WTC11 (cell line): Measurements from ENCODE around the gene TRIM26.

Experiments used
- ARID4B ChIP-seq: sonication (generic); formaldehyde crosslinking; IDR thresholded peaks from 2 replicates; pipeline ENCODE4 v1.8.0; 2023; ENCODE audit warnings: missing genetic modification reagents, mild to moderate bottlenecking, borderline replicate concordance
- JUN ChIP-seq: sonication (generic); formaldehyde crosslinking; IDR thresholded peaks from 2 replicates; pipeline ENCODE4 v1.8.0; 2023; ENCODE audit warnings: mild to moderate bottlenecking, missing genetic modification reagents
- MLX ChIP-seq: sonication (generic); formaldehyde crosslinking; IDR thresholded peaks from 2 replicates; pipeline ENCODE4 v1.8.1; 2023; ENCODE audit warnings: mild to moderate bottlenecking, missing genetic modification reagents, moderate library complexity
- PRRX2 ChIP-seq: fragments of 250-450 bp; sonication (Bioruptor Pico); IDR thresholded peaks from 2 replicates; pipeline ENCODE4 v1.8.0; 2021; ENCODE audit warnings: mild to moderate bottlenecking
- SP1 ChIP-seq: sonication (generic); formaldehyde crosslinking; conservative IDR thresholded peaks from 2 replicates; pipeline ENCODE4 v1.8.1; 2022; ENCODE audit warnings: missing genetic modification reagents
- ZBTB21 ChIP-seq: sonication (generic); formaldehyde crosslinking; IDR thresholded peaks from 2 replicates; pipeline ENCODE4 v1.8.1; 2023; ENCODE audit warnings: mild to moderate bottlenecking, missing genetic modification reagents, borderline replicate concordance
- ZNF121 ChIP-seq: sonication (generic); formaldehyde crosslinking; IDR thresholded peaks from 2 replicates; pipeline ENCODE4 v1.8.0; 2023; ENCODE audit warnings: missing genetic modification reagents
- ZNF138 ChIP-seq: sonication (generic); formaldehyde crosslinking; conservative IDR thresholded peaks from 2 replicates; pipeline ENCODE4 v1.8.1; 2022; ENCODE audit warnings: mild to moderate bottlenecking, moderate library complexity, missing genetic modification reagents
- ZNF317 ChIP-seq: sonication (generic); formaldehyde crosslinking; IDR thresholded peaks from 2 replicates; pipeline ENCODE4 v1.8.1; 2023; ENCODE audit warnings: low read depth, mild to moderate bottlenecking, moderate library complexity, missing genetic modification reagents, borderline replicate concordance
- TF ChIP-seq, protein P1 (sequence below): fragments of 200-600 bp; IDR thresholded peaks from 2 replicates; pipeline ENCODE4 v1.8.0; 2022; ENCODE audit warnings: antibody characterized with exemption
- TF ChIP-seq, protein P2 (sequence below): fragments of 250-450 bp; sonication (Bioruptor Pico); IDR thresholded peaks from 2 replicates; pipeline ENCODE4 v1.9.0; 2021; ENCODE audit warnings: mild to moderate bottlenecking, borderline replicate concordance

GRCh38 chr6:30136570-30137286 lies 76.5 kb downstream of the TRIM26 start:
- TF ChIP-seq ZNF121 (CRISPR knock-in tag): no peak
- TF ChIP-seq, protein P1, sequence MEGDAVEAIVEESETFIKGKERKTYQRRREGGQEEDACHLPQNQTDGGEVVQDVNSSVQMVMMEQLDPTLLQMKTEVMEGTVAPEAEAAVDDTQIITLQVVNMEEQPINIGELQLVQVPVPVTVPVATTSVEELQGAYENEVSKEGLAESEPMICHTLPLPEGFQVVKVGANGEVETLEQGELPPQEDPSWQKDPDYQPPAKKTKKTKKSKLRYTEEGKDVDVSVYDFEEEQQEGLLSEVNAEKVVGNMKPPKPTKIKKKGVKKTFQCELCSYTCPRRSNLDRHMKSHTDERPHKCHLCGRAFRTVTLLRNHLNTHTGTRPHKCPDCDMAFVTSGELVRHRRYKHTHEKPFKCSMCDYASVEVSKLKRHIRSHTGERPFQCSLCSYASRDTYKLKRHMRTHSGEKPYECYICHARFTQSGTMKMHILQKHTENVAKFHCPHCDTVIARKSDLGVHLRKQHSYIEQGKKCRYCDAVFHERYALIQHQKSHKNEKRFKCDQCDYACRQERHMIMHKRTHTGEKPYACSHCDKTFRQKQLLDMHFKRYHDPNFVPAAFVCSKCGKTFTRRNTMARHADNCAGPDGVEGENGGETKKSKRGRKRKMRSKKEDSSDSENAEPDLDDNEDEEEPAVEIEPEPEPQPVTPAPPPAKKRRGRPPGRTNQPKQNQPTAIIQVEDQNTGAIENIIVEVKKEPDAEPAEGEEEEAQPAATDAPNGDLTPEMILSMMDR: no peak
- TF ChIP-seq ARID4B (CRISPR knock-in tag): no peak
- no peak for TF ChIP-seq ZBTB21 (CRISPR knock-in tag)
- no peak for TF ChIP-seq JUN (CRISPR knock-in tag)
- TF ChIP-seq MLX (CRISPR knock-in tag): no peak
- no peak for TF ChIP-seq ZNF317
- TF ChIP-seq, protein P2, sequence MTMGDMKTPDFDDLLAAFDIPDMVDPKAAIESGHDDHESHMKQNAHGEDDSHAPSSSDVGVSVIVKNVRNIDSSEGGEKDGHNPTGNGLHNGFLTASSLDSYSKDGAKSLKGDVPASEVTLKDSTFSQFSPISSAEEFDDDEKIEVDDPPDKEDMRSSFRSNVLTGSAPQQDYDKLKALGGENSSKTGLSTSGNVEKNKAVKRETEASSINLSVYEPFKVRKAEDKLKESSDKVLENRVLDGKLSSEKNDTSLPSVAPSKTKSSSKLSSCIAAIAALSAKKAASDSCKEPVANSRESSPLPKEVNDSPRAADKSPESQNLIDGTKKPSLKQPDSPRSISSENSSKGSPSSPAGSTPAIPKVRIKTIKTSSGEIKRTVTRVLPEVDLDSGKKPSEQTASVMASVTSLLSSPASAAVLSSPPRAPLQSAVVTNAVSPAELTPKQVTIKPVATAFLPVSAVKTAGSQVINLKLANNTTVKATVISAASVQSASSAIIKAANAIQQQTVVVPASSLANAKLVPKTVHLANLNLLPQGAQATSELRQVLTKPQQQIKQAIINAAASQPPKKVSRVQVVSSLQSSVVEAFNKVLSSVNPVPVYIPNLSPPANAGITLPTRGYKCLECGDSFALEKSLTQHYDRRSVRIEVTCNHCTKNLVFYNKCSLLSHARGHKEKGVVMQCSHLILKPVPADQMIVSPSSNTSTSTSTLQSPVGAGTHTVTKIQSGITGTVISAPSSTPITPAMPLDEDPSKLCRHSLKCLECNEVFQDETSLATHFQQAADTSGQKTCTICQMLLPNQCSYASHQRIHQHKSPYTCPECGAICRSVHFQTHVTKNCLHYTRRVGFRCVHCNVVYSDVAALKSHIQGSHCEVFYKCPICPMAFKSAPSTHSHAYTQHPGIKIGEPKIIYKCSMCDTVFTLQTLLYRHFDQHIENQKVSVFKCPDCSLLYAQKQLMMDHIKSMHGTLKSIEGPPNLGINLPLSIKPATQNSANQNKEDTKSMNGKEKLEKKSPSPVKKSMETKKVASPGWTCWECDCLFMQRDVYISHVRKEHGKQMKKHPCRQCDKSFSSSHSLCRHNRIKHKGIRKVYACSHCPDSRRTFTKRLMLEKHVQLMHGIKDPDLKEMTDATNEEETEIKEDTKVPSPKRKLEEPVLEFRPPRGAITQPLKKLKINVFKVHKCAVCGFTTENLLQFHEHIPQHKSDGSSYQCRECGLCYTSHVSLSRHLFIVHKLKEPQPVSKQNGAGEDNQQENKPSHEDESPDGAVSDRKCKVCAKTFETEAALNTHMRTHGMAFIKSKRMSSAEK (CRISPR knock-in tag): no peak
- no peak for TF ChIP-seq ZNF138 (CRISPR knock-in tag)
- no peak for TF ChIP-seq PRRX2 (CRISPR knock-in tag)
- no peak for TF ChIP-seq SP1
